ENCODE results near the gene SCN4A.
"Not testable (repeated sequence)": the region's sequence is repeated elsewhere in the genome, so short reads cannot be mapped to it uniquely, and the experiment has no call there.

SCN4A gene

DNA sequence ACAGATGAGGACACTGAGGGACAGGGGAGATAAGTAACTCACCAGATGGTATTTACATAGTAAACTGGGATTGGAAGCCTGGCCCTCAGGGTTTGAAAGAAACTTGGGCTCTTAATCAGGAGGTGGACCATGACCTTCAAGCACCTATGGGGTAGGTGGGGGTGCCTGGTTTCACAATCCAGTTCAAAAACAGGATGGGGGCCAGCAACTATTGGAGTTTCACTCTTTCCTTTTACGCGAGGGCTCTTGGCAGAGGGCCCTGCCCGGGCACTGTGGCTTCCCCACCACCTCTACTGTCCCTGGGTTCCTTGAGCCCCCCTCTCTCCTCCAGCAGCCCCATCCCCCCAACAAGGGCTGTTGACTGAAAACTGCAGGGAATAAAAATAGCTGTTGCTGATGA, 14.1 kb upstream of the SCN4A start:
- no peak for DNase-seq (ENCODE audit: low read depth in 3 of 3, low spot score in 1 of 3)

DNA sequence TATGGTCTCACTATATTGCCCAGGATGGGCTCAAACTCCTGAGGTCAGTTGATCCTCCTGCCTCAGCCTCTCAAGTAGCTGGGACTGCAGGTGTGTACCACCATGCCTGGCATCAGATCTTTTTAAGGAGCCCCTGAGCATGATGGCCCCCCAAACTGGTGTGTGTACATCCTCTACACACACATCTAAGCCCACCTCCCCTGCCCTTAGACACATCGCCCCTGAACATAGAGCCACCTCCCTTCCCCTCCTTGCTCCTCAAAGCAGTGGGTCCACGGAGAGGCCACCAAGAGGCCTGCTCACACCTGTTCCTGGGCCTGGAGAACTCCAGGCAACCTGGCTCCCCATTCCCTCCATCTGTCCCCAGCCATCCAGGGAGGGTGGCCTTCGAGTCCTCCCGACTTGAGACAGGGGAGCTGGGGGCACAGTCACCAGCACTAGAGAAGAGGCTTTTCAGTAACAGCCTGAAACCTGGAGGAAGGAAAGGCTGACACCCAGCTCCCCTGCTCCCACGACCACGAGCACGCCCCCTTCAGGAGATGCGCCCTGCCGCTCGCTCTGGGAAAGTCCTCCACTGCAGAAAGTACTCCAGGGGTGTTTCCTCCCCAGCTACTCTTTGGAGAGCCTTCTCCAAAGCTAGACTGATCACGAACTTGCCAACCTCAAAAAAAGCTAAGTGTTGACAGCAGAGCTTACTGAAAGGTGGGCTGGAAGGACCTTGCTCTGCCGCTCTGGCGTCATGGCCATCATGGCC, 12.8 kb upstream of the SCN4A start:
- DNase-seq (ENCODE audit: low read depth in 3 of 3, low spot score in 1 of 3), result no peak

DNA sequence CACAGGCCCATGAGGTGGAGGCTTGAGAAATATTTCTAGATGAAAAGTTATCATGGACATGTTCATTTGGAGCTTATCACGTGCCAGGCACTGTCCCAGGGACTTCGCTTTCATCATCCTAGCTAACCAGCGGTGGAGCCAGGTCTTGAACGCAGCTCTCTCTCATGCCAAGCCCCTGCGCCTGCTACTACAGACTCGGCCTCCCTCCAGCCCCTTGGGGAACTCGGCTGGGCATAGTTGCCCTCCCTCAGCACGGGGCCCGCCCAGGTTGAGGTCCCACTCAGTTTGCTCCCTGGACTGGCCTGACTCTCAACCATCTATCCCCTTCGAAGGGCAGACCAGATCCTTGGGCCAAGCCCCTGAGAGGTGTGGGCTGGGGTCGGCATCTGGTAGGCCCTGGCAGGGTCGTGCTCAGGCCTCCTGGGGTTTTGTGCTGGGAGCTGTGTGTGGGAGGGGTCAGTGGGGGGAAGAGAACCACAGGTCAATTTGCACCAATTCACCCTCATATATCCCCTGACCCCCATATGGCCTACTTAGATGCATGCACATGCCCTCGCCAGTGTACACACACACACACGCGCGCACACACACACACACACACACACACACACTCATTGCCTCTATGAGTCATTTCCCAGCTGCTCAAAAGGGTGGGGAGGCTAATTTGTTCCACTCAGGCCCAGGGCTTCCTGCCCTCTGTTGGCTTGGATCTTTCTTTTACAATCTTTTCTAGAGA, 12.1 kb upstream of the SCN4A start:
- peak in 2 of 3 donors; percentile 24 to 31 for DNase-seq (ENCODE audit: low read depth in 3 of 3, low spot score in 1 of 3)

DNA sequence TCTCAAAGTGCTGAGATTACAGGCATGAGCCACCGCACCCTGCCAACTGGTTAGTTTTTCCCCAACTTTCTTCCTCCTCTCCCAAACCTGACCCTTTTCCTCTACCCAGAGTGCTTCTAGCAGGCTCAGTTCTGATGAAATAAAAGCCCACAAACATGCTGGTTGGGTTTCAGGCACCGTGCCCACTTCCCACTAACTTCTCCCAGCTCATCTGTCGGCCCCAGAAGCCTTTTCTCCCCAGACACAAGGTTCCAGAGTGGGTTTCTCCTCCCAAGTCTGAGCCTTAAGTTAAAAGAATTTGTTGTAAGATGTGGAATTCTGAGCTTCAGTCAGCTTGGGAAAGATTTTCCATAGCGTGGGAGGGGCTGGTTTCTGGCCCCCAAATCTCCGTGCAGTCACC, 11.5 kb upstream of the SCN4A start:
- DNase-seq (ENCODE audit: low read depth in 3 of 3, low spot score in 1 of 3), result no peak

DNA sequence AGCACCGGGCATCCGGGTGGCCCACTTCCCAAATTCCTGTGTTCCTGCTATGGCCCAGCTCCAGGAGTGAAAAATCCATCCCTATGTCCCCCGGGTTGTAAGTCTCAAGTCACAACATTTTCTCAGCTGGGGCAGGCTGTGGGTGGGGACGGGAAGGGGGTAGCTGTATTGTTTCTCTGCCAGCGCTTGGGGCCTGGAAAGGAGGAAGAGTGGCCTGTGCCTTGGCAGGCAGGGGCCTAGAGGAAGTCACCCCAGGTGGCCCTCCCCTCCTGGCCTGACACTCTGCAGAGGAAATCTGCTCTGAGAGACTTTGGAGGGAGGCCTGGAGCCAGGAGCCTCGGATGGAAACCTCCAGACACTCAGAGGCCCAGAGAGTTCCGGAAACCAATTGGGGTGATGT, 10.6 kb upstream of the SCN4A start:
- DNase-seq (ENCODE audit: low read depth in 3 of 3, low spot score in 1 of 3), result no peak

DNA sequence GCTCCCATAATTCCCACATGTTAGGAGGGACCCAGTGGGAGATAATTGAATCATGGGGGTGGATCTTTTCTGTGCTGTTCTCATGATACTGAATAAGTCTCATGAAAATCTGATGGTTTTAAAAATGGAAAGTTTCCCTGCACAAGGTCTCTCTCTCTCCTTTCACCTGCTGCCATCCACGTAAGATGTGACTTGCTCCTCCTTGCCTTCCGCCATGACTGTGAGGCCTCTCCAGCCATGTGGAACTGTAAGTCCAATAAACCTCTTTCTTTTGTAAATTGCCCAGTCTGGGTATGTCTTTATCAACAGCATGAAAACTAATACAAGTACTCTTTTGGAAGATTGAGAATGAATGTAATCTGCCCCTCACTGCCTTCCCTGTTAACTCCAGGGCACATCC, 9.9 kb upstream of the SCN4A start:
- not testable (repeated sequence) for DNase-seq (ENCODE audit: low read depth in 3 of 3, low spot score in 1 of 3)

DNA sequence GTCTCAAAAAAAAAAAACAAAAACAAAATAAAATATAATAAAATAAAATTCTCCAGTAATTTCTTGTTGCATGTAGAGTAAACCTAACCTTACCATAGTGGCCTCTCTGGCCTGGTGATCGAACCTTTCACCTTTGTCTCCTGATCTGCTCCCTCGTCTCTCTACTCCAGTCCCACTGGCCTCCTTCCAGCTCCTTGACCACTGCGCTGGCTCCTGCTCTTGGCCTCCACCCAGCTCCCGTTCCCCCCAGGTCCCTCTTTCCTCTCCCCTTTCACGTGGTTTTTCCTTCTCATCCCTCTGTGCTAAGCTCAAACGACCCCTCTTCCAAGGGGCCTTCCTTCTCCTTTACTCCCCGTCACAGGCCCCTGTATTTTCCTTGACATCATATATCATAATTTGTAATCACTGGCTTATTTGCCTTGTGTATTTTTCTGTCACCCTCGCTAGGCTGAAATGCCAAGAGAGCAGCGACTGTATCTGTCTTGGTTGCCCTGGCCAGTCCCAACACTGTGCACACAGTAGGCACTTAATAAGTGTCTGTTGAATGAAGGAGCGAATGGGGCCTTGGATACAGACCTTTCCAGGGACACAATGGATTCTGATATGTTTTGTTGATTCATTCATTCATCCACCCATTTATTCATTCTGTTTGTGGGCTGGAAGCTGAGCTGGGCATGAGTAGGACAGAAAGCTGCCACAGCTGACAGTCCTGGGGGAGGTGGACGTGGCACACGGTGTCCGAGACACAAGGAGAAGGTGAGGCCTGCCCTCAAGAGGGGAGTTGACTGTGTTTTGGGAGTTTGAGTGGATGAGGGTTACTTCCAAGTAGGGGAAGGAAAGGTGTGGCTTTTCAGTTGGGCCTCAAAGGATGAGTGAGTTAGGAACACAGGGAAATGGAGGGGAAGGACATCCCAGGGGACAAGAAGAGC, 5.8 kb upstream of the SCN4A start:
- DNase-seq (ENCODE audit: low read depth in 3 of 3, low spot score in 1 of 3), result no peak

DNA sequence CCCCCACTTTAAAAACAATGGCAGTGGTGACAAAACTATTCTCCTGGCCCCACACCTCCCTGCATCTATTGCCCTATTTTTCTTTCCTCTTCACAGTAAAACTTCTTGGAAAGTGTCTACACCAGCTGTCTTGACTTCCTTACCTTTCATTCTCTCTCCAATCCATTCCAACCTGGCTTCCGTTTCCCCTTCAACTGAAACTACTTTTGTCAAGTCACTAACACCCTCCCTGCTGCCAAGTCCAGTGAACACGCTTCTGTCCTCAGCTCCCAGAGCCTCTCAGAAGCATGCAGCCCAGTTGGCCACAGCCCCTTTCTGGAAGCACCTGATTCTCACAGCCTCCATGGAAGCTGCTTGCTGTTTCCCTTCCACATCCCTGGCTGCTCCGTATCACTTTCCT, 4.0 kb upstream of the SCN4A start:
- no peak for DNase-seq (ENCODE audit: low read depth in 3 of 3, low spot score in 1 of 3)

DNA sequence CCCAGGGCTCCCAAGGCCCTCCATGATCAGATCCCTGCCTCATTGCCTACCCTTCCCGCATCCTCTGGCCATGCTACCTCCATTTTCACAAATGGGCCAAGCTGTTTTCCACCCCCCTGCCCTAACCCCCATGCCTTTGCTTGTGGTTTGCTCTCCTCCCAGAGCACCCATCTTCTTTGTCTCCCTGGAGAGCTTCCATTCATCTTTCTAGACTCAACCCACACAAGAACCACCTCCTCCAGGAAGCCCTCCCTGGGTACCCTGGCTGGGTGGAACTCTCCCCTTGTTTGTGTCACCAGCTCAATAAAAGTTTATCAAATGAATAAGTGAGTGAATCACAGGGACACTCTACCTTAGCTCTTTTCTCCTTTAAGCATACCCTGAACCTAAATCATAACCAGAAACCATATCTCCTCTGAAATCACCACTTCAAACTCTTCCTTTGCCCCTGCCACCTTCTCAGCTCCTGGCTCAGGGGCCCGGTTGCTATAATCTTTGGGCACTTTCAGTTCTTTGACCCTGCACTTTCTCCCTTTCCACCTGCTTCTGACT, 2.9 kb upstream of the SCN4A start:
- DNase-seq (ENCODE audit: low read depth in 3 of 3, low spot score in 1 of 3), result no peak

DNA sequence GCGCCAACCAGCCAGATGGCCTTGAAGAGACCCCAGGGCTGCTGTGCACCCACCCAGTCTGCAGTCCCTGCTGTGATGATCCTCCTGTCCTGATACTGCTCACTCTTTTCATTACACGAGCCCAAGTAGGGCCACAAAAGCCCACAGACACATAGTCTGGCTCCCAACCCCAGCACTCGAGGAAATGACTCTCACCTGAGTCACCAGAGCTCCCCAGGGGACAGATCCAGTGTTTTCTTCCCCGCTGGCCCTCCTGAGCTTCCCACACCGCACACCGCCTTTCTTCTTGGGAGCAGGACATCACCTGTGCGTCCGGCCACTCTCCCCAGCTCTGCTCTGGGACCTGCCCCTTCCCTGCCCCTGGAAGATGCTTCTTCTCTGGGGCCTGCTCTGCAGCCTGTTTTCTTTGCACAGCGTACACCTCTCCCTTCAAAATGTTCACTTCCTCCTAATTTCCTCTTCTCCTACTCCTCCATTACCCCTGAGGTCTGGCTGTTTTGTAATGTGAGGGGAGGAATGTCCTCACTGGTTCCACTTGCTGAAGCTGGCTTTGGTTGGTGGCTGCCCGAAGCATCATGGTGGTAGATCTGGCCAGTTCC, 2.0 kb upstream of the SCN4A start:
- no peak for DNase-seq (ENCODE audit: low read depth in 3 of 3, low spot score in 1 of 3)

DNA sequence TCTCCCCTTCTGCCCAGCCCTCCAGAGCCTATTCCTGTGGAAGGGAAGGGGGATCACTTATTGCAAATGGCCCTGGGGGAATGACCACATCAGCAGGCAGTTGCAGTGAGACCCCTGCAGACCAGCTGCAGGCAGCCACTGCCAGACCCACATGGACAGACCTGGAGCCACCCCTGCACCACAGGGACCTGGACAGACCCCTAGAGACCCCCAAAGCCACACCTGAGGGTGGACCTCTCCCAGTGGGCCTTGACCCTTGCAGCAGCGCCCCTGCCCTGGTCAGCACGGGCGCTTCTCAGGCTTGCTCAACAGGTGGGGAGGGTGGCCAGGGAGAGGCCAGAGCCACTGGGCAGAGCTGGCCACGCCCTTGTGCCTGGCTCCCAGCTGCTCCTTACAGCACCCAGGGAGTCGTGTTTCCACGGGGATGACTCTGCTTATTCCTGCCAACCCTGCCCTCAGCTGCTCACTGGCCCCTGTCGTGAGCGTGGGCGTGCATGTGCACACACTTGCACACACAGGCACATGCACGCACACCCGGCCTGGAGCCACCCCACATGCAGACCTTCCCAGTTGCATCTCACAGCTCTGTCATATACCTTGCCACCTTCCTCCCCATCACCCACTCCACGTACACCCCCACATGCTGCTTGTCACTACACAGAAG, 1.3 kb upstream of the SCN4A start:
- DNase-seq (ENCODE audit: low read depth in 3 of 3, low spot score in 1 of 3), result no peak

DNA sequence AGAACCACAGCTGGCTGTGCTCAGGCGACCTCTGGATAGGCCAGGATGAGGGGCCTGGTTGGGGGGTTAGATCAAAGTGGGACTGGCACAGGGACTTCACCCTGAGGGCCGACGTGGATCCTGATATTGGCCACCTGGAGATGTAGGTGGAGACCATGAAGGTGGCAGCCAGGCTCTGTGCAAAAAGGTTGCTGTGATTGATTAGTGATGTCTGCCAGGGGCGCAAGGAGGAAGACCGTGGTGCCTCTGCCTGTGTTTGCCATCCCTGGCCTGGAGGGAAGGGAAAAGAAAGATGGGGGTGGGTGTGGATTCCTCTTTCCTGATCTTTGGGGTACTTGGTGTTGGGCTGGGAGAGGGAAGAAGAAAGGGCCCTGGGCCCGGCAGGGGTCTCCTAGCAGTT, 529 bp upstream of the SCN4A start:
- no peak for DNase-seq (ENCODE audit: low read depth in 3 of 3, low spot score in 1 of 3)

DNA sequence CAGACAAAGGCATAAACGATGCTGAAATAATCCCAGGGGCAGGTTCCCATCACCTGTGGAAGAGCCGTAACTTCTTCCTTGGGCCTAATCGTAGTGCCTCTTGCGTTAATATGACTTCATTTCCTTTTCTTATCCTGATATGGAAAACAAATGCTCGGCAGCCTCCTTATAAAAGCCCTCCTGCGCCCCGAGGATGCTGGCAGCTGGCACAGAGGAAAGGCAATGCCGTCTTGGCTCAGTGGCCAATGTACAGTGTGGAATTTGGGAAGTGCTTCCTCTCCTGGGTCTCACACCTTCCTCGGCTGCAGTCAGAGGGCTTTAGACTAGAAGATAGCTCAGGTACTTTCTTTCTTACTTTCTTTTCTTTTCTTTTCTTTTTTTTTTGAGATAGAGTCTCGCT, 3.4 kb downstream of the SCN4A start:
- no peak for DNase-seq (ENCODE audit: low read depth in 3 of 3, low spot score in 1 of 3)

DNA sequence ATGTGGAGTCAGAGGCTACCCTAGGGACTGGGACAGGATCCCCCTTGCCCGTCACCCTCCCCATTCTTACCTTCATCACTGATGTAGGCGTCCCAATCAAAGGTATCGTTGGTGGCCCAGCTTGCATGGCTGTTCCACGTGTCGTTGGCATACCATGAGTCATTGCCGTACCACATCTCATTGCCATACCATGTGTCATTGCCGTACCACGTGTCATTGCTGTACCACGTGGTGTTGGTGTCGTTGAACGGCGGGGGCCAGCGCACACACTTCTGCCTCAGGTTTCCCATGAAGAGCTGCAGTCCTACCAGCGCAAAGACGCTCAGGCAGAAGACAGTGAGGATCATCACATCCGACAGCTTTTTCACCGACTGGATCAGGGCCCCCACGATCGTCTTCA, 4.8 kb downstream of the SCN4A start:
- no peak for DNase-seq (ENCODE audit: low read depth in 3 of 3, low spot score in 1 of 3)

DNA sequence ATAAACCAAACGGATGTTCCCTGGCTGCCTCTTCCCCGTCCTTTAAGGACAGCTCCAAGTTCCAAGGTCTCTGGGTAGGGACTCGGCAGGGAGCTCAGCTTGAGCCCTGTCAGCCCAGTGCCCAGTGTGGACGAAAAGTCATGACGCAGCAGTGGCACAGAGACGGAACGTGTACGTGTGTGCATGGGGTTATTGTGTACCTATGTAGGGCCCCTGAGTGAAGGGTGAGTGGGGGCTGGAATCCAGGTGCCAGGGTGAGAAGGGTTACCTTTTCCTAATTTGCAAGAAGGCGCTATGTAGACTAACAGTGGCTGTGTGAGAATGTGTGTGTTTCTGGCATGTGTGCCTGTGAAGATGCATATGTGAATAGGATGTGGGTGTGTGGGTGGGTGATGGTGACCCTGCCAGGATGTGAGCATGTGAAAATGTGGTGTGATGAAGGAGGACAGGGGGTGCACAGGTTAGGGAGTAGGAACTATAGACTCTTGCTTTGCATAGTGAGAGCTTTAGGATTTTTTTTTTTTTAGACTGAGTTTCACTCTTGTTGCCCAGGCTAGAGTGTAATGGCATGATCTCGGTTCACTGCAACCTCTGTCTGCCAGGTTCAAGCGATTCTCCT, 6.0 kb downstream of the SCN4A start:
- DNase-seq (ENCODE audit: low read depth in 3 of 3, low spot score in 1 of 3), result no peak

DNA sequence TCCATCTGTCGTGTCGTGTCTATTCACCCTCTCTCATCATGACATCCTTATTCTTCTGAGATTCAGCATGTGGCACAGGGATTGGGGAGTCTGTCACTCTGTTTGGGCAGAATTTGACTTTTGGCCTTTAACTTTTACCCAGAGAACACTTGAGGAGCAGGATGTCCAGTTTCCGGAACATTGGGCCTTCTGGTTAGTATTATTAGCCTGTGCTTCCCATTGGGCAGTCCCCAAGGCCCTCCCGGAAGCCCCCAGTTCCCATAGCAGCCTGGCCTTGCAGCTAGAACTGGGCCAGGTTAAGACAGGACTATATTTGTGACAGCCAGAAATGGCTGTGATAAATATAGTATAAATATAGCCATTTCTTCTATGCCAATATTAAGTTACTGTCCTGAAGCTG, 9.6 kb downstream of the SCN4A start:
- no peak for DNase-seq (ENCODE audit: low read depth in 3 of 3, low spot score in 1 of 3)

DNA sequence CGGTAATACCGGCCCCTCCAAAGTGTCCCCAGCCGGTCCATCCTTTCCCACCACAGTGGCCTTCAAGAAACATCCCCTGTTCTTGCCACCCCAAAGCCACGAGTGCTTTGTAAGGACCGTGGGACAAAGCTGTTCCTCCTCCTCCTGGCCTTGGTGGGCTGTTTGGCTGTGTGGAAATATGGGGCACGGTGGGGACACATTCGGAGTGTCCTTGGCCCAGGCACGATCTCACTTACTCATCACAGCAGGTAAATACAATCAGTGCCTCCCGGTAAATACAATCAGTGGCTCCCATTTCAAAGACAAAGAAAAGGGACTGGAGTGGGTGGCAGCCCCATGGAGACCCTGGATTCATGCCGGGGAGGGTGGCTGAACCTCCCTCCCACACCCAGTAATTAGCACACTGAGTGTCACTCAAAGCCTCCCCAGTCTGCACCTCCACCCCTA, 10.4 kb downstream of the SCN4A start:
- DNase-seq (ENCODE audit: low read depth in 3 of 3, low spot score in 1 of 3), result no peak

DNA sequence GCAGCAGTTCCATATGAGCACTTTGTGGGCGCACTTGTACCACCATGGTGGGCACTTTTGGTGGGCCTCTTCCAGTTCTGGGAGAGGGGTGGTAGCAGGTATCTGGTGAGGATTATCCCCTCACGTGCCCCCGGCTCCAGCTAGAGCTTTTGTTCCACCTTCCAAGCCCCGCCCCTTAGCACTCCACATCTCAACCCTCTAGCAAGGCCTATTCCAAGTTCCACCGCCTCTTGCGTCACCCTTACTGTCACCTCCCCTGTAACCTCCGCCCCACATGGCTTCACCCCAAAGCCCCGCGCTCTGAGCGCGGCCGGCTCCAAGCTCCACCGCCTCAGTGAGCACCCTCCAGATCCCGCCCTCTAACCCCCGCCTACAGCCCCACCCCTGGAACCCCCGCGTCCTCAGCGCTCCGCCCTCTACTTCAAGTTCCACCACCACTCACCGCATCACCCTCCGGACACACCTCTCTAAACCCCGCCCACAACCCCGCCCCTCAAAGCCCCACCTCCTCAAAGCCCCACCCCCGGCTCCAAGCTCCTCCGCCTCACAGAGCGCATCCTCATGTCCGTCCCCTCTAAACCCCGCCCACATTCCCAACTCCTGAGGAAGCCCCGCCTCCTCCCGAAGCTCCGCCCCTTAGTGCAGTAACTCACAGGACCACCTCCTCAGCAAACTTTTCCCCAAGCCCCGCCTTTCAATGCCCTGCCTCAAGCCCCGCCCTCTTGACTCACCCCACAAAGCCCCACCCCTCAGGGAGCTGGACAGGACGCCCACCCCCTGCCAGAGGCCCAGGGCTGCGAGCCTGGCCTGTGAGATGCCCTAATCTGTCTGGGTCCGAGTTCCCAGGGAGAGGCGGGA, 11.1 kb downstream of the SCN4A start:
- peak in 1 of 3 donors; percentile 18 for DNase-seq (ENCODE audit: low read depth in 3 of 3, low spot score in 1 of 3)

DNA sequence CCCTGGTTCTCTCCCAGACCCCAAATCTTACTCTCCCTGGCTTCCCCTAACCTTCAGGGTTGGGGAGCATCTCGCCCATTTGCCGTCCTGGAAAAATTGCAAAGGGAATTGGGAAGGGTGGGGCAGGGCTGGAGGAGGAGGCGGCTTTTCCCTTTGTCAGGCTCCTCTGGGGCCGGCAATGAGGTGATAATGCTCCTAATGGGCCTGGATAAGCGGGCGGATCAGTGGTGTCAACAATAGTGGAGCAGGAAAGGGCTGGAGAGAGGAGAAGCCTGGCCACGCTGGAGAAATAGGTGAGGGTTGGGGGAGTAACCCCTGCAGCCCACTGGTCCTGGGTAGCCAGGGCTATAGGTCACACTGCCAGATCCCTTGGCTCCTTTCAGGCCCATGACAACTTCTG, 12.3 kb downstream of the SCN4A start:
- DNase-seq (ENCODE audit: low read depth in 3 of 3, low spot score in 1 of 3), result no peak
